Mucosa of stomach (tissue), 1 donor: ENCODE data around the gene GRK7.

Experiments
- H3K27me3 ChIP-seq: one replicate; pipeline ENCODE4 v1.7.0; 2013; ENCODE audit warnings: mild to moderate bottlenecking, low read length; ENCODE audit not compliant: control insufficient read depth, insufficient read depth
- H3K36me3 ChIP-seq: one replicate; pipeline ENCODE4 v1.7.0; 2013; ENCODE audit warnings: low read length; ENCODE audit not compliant: control insufficient read depth, insufficient read depth
- H3K4me1 ChIP-seq: one replicate; pipeline ENCODE4 v1.7.0; 2013; ENCODE audit warnings: mild to moderate bottlenecking, low read length; ENCODE audit not compliant: control insufficient read depth, insufficient read depth
- H3K4me3 ChIP-seq: one replicate; pipeline ENCODE4 v1.7.0; 2013; ENCODE audit warnings: low read length
- H3K9ac ChIP-seq: one replicate; pipeline ENCODE4 v1.7.0; 2013; ENCODE audit warnings: mild to moderate bottlenecking, low read length, moderate library complexity
- H3K9me3 ChIP-seq: one replicate; pipeline ENCODE4 v1.7.0; 2013; ENCODE audit warnings: mild to moderate bottlenecking, low read length, moderate library complexity; ENCODE audit not compliant: control insufficient read depth
- donor health status: Pancreatic carcinoma.

The GRK7 gene

DNA sequence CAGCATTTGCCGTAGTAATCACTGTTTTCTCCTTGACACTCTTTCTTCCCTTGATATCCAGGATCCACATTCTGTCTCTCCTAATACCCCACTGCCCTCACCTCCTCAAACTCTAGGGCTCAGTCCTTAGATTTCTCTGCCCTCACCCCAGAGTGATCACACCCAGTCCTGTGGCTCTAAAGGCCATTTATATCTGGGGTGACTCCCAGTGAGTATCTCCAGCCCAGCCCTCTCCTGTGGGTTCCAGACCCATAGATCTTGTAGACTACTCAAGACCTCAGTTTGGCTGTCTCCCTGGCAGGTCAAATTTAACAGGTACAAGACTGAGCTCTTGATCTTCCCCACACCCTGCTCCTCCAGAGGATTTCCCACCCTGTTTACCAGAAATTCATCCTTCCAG lies 1.3 kb downstream of the GRK7 start:
- Histone ChIP-seq H3K4me3 (no peak overlapping the region), H3K27me3 (no peaks in the 10 kb centered on the region), H3K36me3 (no peaks in the 10 kb centered on the region), H3K4me1 (no peaks in the 10 kb centered on the region), H3K9me3 (no peaks in the 10 kb centered on the region), H3K9ac (no peak overlapping the region)

DNA sequence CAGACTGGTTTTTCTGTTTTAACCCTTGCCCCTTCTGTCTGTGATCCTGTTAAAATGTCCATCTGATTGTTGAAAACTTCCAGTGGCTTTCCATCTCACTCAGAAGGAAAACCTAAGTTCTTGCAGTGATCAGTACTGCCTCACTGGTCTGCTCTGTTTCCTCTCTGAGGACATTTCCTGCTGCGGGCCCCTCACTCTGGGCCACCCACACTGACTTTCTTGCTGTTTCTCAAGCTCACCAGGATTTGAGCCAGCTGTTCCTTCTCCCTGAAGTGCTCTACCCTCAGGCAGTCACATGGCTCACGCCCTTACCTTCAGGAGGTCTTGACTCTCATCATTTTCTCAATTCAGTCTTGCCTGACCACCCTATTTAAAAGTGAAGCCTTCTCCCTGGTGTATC lies 1.8 kb downstream of the GRK7 start:
- Histone ChIP-seq H3K27me3 (no peaks in the 10 kb centered on the region), H3K4me1 (no peaks in the 10 kb centered on the region), H3K9me3 (no peaks in the 10 kb centered on the region), H3K4me3 (no peak overlapping the region), H3K36me3 (no peaks in the 10 kb centered on the region), H3K9ac (no peak overlapping the region)

GRCh38 chr3:141767066-141767465 lies 3.9 kb downstream of the GRK7 start:
- no peak overlapping the region for H3K9ac ChIP-seq
- H3K27me3 ChIP-seq = no peaks in the 10 kb centered on the region
- no peaks in the 10 kb centered on the region for H3K4me1 ChIP-seq
- H3K4me3 ChIP-seq = no peak overlapping the region
- H3K36me3 ChIP-seq = no peaks in the 10 kb centered on the region
- H3K9me3 ChIP-seq = no peaks in the 10 kb centered on the region

DNA sequence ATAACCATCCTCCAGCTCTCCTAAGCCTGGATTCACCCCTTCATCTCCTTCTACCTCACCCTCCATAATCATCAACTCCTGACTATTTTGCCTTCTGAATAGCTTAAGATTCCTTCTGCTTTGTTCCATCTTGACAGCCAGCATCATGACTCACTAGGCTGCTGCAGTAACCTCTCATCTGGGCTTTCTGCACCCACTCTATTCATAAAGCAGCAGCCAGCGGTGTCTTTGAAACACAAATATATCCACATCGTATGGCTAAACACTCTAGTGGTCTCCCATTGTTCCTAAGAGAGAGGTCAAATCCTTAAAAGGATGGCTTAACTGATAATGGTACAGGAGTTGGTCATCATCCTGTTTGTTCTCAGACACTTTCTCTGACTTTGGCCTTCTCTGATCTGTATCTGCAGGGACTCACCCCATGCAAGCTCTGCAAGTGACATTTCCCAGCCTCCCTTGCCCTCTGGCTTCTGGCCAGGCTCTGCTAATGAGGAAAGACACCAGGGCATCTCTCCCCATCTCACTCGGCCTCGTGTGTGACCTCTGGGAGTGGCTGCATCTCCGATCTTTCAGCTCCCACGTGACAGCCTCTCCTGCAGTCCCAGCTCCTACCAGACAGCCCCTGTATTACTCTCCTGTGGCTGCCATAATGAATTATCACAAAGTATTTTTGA lies 6.2 kb downstream of the GRK7 start:
- H3K9ac ChIP-seq = no peak overlapping the region
- no peak overlapping the region for H3K4me3 ChIP-seq
- no peaks in the 10 kb centered on the region for H3K27me3 ChIP-seq

GRCh38 chr3:141773676-141774075 lies 10.5 kb downstream of the GRK7 start:
- no peaks in the 10 kb centered on the region for H3K36me3 ChIP-seq
- no peaks in the 10 kb centered on the region for H3K9me3 ChIP-seq
- no peak overlapping the region for H3K4me3 ChIP-seq
- H3K27me3 ChIP-seq = no peaks in the 10 kb centered on the region
- no peak overlapping the region for H3K9ac ChIP-seq
- H3K4me1 ChIP-seq = no peaks in the 10 kb centered on the region

More for the DNA sequence above, 6.2 kb downstream of the GRK7 start:
- H3K36me3 ChIP-seq = no peaks in the 10 kb centered on the region
- no peaks in the 10 kb centered on the region for H3K4me1 ChIP-seq
- no peaks in the 10 kb centered on the region for H3K9me3 ChIP-seq

GRCh38 chr3:141776376-141776775 lies 13.2 kb downstream of the GRK7 start:
- H3K9ac ChIP-seq = no peak overlapping the region
- H3K9me3 ChIP-seq = no peaks in the 10 kb centered on the region
- H3K27me3 ChIP-seq = no peaks in the 10 kb centered on the region
- no peaks in the 10 kb centered on the region for H3K4me1 ChIP-seq
- H3K4me3 ChIP-seq = no peak overlapping the region
- no peaks in the 10 kb centered on the region for H3K36me3 ChIP-seq

- Histone ChIP-seq H3K9me3 (no peaks in the 10 kb centered on the region), H3K9ac (no peak overlapping the region), H3K27me3 (no peaks in the 10 kb centered on the region), H3K36me3 (no peaks in the 10 kb centered on the region), H3K4me1 (no peaks in the 10 kb centered on the region), H3K4me3 (no peak overlapping the region)
These were observed 13.7 kb downstream of the GRK7 start for GRCh38 chr3:141776885-141777284.

DNA sequence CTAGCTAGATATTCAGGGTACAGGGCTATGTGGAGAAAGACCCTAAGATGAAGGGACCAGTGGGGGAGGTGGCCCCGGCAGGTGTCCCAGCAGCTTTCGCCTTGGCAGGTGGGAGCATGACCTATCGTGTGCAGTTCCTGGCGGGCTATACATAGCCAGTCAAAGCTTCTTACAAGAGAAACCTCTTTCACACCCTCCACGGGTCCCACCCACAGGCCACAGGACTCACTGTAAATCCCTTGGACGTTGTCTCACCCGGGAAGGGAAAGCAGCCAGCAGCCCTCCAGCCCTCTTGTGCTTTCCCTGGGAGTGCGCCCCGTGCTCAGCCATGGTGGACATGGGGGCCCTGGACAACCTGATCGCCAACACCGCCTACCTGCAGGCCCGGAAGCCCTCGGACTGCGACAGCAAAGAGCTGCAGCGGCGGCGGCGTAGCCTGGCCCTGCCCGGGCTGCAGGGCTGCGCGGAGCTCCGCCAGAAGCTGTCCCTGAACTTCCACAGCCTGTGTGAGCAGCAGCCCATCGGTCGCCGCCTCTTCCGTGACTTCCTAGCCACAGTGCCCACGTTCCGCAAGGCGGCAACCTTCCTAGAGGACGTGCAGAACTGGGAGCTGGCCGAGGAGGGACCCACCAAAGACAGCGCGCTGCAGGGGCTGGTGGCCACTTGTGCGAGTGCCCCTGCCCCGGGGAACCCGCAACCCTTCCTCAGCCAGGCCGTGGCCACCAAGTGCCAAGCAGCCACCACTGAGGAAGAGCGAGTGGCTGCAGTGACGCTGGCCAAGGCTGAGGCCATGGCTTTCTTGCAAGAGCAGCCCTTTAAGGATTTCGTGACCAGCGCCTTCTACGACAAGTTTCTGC lies 15.0 kb downstream of the GRK7 start:
- H3K27me3 ChIP-seq = no peaks in the 10 kb centered on the region
- no peaks in the 10 kb centered on the region for H3K9me3 ChIP-seq
- H3K4me3 ChIP-seq = no peak overlapping the region
- no peaks in the 10 kb centered on the region for H3K4me1 ChIP-seq
- H3K36me3 ChIP-seq = no peaks in the 10 kb centered on the region
- H3K9ac ChIP-seq = no peak overlapping the region

DNA sequence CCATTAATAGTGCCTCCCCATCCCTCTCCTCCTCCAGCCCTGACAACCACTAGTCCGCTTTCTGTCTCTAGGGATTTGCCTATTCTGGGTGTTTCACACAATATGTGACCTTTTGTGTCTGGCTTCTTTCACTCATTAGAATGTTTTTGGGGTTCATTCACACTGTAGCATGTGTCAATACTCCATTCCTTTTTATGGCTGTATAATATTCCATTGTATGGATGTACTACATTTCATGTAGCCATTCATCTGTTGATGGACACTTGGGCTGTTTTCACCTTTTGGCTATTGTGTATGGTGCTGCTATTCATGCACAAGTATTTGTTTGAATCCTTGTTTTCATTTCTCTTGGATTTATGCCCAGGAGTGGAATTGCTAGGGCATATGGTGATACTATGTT lies 16.5 kb downstream of the GRK7 start:
- H3K36me3 ChIP-seq = no peaks in the 10 kb centered on the region
- H3K9ac ChIP-seq = no peak overlapping the region
- no peaks in the 10 kb centered on the region for H3K9me3 ChIP-seq
- H3K4me3 ChIP-seq = no peak overlapping the region
- no peaks in the 10 kb centered on the region for H3K27me3 ChIP-seq
- no peaks in the 10 kb centered on the region for H3K4me1 ChIP-seq

DNA sequence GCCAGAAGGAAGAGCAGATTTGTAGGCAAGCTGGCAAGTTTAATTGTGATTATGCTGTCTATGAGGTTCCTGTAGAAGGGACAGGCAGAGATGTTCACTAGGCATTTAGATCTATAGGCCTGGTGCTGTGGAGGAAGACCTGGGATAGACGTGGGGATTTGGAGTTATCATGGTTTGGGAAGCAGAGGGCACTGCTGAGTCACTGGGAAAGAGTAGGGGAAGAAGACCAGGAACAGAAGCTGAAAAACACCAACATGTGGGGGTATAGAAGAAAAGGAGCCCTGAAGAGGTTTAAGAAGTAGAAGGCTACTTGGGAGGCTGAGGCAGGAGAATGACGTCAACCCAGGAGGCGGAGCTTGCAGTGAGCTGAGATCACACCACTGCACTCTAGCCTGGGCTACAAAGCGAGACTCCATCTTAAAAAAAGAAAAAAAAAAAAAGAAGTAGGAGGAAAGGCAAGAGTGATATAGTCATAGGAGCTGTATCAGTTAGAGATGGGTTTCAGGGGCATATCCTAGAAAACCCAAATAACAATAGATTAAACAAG lies 19.3 kb downstream of the GRK7 start:
- no peaks in the 10 kb centered on the region for H3K36me3 ChIP-seq

GRCh38 chr3:141783632-141784031 lies 20.4 kb downstream of the GRK7 start:
- H3K4me1 ChIP-seq = no peaks in the 10 kb centered on the region
- no peaks in the 10 kb centered on the region for H3K27me3 ChIP-seq
- no peak overlapping the region for H3K9ac ChIP-seq
- no peak overlapping the region for H3K4me3 ChIP-seq
- no peaks in the 10 kb centered on the region for H3K36me3 ChIP-seq
- no peaks in the 10 kb centered on the region for H3K9me3 ChIP-seq

More for the DNA sequence above, 19.3 kb downstream of the GRK7 start:
- no peak overlapping the region for H3K9ac ChIP-seq
- H3K4me1 ChIP-seq = no peaks in the 10 kb centered on the region
- H3K4me3 ChIP-seq = no peak overlapping the region
- H3K27me3 ChIP-seq = no peaks in the 10 kb centered on the region
- no peaks in the 10 kb centered on the region for H3K9me3 ChIP-seq

GRCh38 chr3:141784096-141784495 lies 20.9 kb downstream of the GRK7 start:
- H3K27me3 ChIP-seq = no peaks in the 10 kb centered on the region
- H3K4me3 ChIP-seq = no peak overlapping the region
- H3K36me3 ChIP-seq = no peaks in the 10 kb centered on the region
- H3K9me3 ChIP-seq = no peaks in the 10 kb centered on the region
- no peak overlapping the region for H3K9ac ChIP-seq
- no peaks in the 10 kb centered on the region for H3K4me1 ChIP-seq
